Endodermal cell (in vitro differentiated cells): Measurements from ENCODE around the gene SPCS2. TPM values are rescaled to one million over a fixed set of nuclear protein-coding genes. Genes with fewer than 3 reads are reported as not detected.

ENCODE experiments used
- DNase-seq: peaks from one replicate; pipeline ENCODE4 v3.0.0-alpha.2; 2017
- H3K27ac ChIP-seq: 2 replicates; pipeline ENCODE4 v1.5.1; 2013; ENCODE audit warnings: mild to moderate bottlenecking, low read depth, low read length, moderate library complexity
- H3K27me3 ChIP-seq: 2 replicates; pipeline ENCODE4 v1.6.1; 2013; ENCODE audit warnings: mild to moderate bottlenecking, low read length, moderate library complexity; ENCODE audit not compliant: insufficient read depth, control insufficient read depth, poor library complexity, severe bottlenecking
- H3K36me3 ChIP-seq: 2 replicates; pipeline ENCODE4 v1.7.0; 2013; ENCODE audit warnings: mild to moderate bottlenecking, low read length, moderate library complexity; ENCODE audit not compliant: control insufficient read depth, insufficient read depth
- H3K4me1 ChIP-seq: one replicate; pipeline ENCODE4 v1.7.0; 2013; ENCODE audit warnings: low read length; ENCODE audit not compliant: control insufficient read depth, insufficient read depth
- H3K4me3 ChIP-seq: 2 replicates; pipeline ENCODE4 v1.5.1; 2013; ENCODE audit warnings: mild to moderate bottlenecking, low read length, moderate library complexity
- H3K9ac ChIP-seq: 2 replicates; pipeline ENCODE4 v1.6.1; 2013; ENCODE audit warnings: mild to moderate bottlenecking, low read length, moderate library complexity; ENCODE audit not compliant: poor library complexity, severe bottlenecking; ENCODE audit errors: extremely low read depth
- H3K9me3 ChIP-seq: 2 replicates; pipeline ENCODE4 v1.6.1; 2013; ENCODE audit warnings: mild to moderate bottlenecking, low read length, moderate library complexity; ENCODE audit not compliant: control insufficient read depth
- H3K27ac Mint-ChIP-seq: 2 replicates; pipeline ENCODE4 v1.8.0; 2020; ENCODE audit warnings: mixed read lengths
- H3K27me3 Mint-ChIP-seq: 2 replicates; pipeline ENCODE4 v1.8.0; 2021; ENCODE audit warnings: mild to moderate bottlenecking, mixed read lengths; ENCODE audit not compliant: insufficient read depth
- H3K36me3 Mint-ChIP-seq: 2 replicates; pipeline ENCODE4 v1.8.0; 2020; ENCODE audit warnings: low read depth, mixed read lengths
- H3K4me1 Mint-ChIP-seq: 2 replicates; pipeline ENCODE4 v1.8.0; 2020; ENCODE audit warnings: mixed read lengths
- H3K4me3 Mint-ChIP-seq: 2 replicates; pipeline ENCODE4 v1.8.0; 2020; ENCODE audit warnings: mild to moderate bottlenecking, moderate library complexity, mixed read lengths
- H3K9me3 Mint-ChIP-seq: 2 replicates; pipeline ENCODE4 v1.8.0; 2020; ENCODE audit warnings: mild to moderate bottlenecking, mixed read lengths
- CTCF ChIP-seq: fragments of 200-600 bp; sonication (generic); conservative IDR thresholded peaks from 2 replicates; pipeline ENCODE4 v1.5.0; 2021; ENCODE audit warnings: antibody characterized with exemption, mild to moderate bottlenecking
- WGBS, 2 experiments: methylation state at CpG; one replicate each; pipeline versions ENCODE4 v1.1.5 to v1.1.7; 2013; ENCODE audit warnings: missing lambda C conversion rate in 2 of 2, mixed read lengths in 1 of 2; ENCODE audit not compliant: insufficient coverage in 1 of 2, insufficient read length in 1 of 2; 5-methylcytosine and 5-hydroxymethylcytosine counted together
- total RNA-seq, 2 donors: library from RNA; stranded (reverse); fragmentation: NEBNext Ultra II Directional in 1 of 2; extraction: Animal tissue kit (Norgen Biotek cat#: 25700) in 1 of 2; gene quantifications; 2 replicates in 1 of 2; 3 replicates in 1 of 2; pipeline ENCODE4 v1.2.1, GENCODE V29; 2021

SPCS2 gene
- total RNA-seq, 2 donors from 2014 or later = 131 to 141 TPM

GRCh38 chr11:74970852-74971395 lies 21.9 kb downstream of the SPCS2 start:
- Mint-ChIP-seq H3K27me3 (no peaks in the 10 kb centered on the region), H3K4me3 (no peak overlapping the region), H3K36me3 (peaks cover 69% of the 10 kb centered on the region), H3K27ac (no peak overlapping the region), H3K9me3 (no peaks in the 10 kb centered on the region), H3K4me1 (no peaks in the 10 kb centered on the region)
- no peak for DNase-seq
- H3K4me3 ChIP-seq = no peak overlapping the region
- H3K9ac ChIP-seq = no peak overlapping the region
- no peak for TF ChIP-seq CTCF
- no peak overlapping the region for H3K27ac ChIP-seq
- no peaks in the 10 kb centered on the region for H3K27me3 ChIP-seq
- peaks cover 78% of the 10 kb centered on the region for H3K36me3 ChIP-seq
- WGBS, 2 experiments = 71 to 85% methylated on average over 1 of the region's 1 CpG
- H3K9me3 ChIP-seq = no peaks in the 10 kb centered on the region
- no peaks in the 10 kb centered on the region for H3K4me1 ChIP-seq

- no peak overlapping the region for H3K4me3 ChIP-seq
- no peaks in the 10 kb centered on the region for H3K27me3 Mint-ChIP-seq
- no peaks in the 10 kb centered on the region for H3K9me3 Mint-ChIP-seq
- 94 to 100% methylated on average over 2 to 6 of the region's 6 CpGs for WGBS, 2 experiments
- no peaks in the 10 kb centered on the region for H3K27me3 ChIP-seq
- H3K4me3 Mint-ChIP-seq = no peak overlapping the region
- no peak overlapping the region for H3K27ac Mint-ChIP-seq
- no peaks in the 10 kb centered on the region for H3K4me1 Mint-ChIP-seq
- peaks cover 67% of the 10 kb centered on the region for H3K36me3 Mint-ChIP-seq
- TF ChIP-seq CTCF = no peak
- no peak overlapping the region for H3K27ac ChIP-seq
- H3K4me1 ChIP-seq = no peaks in the 10 kb centered on the region
- H3K9me3 ChIP-seq = no peaks in the 10 kb centered on the region
- peaks cover 77% of the 10 kb centered on the region for H3K36me3 ChIP-seq
- H3K9ac ChIP-seq = no peak overlapping the region
- DNase-seq = no peak
Observed at GRCh38 chr11:74971424-74971823, 22.4 kb downstream of the SPCS2 start.

- H3K4me1 Mint-ChIP-seq = no peaks in the 10 kb centered on the region
- TF ChIP-seq CTCF = no peak
- H3K36me3 Mint-ChIP-seq = peaks cover 41% of the 10 kb centered on the region
- H3K4me1 ChIP-seq = no peaks in the 10 kb centered on the region
- no peak overlapping the region for H3K4me3 Mint-ChIP-seq
- no peak overlapping the region for H3K4me3 ChIP-seq
- H3K27me3 Mint-ChIP-seq = no peaks in the 10 kb centered on the region
- peaks cover 55% of the 10 kb centered on the region for H3K36me3 ChIP-seq
- no peaks in the 10 kb centered on the region for H3K9me3 Mint-ChIP-seq
- no peaks in the 10 kb centered on the region for H3K27me3 ChIP-seq
- no peak overlapping the region for H3K9ac ChIP-seq
- H3K9me3 ChIP-seq = no peaks in the 10 kb centered on the region
- no peak overlapping the region for H3K27ac ChIP-seq
- H3K27ac Mint-ChIP-seq = no peak overlapping the region
- no peak for DNase-seq
- 96 to 97% methylated on average over 3 to 4 of the region's 4 CpGs for WGBS, 2 experiments
Observed at GRCh38 chr11:74978041-74978440, 29.0 kb downstream of the SPCS2 start.
